Stimulated activated CD4-positive, alpha-beta T cell treated with anti-CD3 and anti-CD28 coated beads, Interleukin-12 subunit alpha, Interleukin-12 subunit beta, amount 100 ng/mL, for 24 hours (primary cell): ENCODE measurements around the gene PHOX2A.

Experiments
- DNase-seq, 2 experiments: peaks; one replicate each; pipeline ENCODE4 v3.0.0-alpha.2; 2020; ENCODE audit warnings: low read depth in 2 of 2

Gene PHOX2A

GRCh38 chr11:72249961-72250360 lies 6.0 kb upstream of the PHOX2A start:
- DNase-seq, result no peak

- no peak for DNase-seq
Measured at GRCh38 chr11:72247584-72247983, 3.6 kb upstream of the PHOX2A start.

GRCh38 chr11:72245263-72245816 lies 1.4 kb upstream of the PHOX2A start:
- DNase-seq, result no peak

- no peak for DNase-seq
Measured at GRCh38 chr11:72244361-72245262, 636 bp upstream of the PHOX2A start.

GRCh38 chr11:72243173-72244059 lies 560 bp downstream of the PHOX2A start:
- no peak for DNase-seq

- no peak for DNase-seq
Measured at GRCh38 chr11:72242141-72242540, 1.8 kb downstream of the PHOX2A start.

- no peak for DNase-seq
Measured at GRCh38 chr11:72241291-72241781, 2.6 kb downstream of the PHOX2A start.

GRCh38 chr11:72240461-72241290 lies 3.3 kb downstream of the PHOX2A start:
- no peak for DNase-seq

GRCh38 chr11:72239849-72240460 lies 4.0 kb downstream of the PHOX2A start:
- no peak for DNase-seq

- DNase-seq, result no peak
Measured at GRCh38 chr11:72239313-72239848, 4.6 kb downstream of the PHOX2A start.

- DNase-seq, result no peak
Measured at GRCh38 chr11:72238492-72239312, 5.3 kb downstream of the PHOX2A start.

GRCh38 chr11:72238040-72238450 lies 5.9 kb downstream of the PHOX2A start:
- DNase-seq, result peak in 1 of 2 experiments; percentile 37

GRCh38 chr11:72237112-72237931 lies 6.7 kb downstream of the PHOX2A start:
- DNase-seq, result no peak

GRCh38 chr11:72236774-72237111 lies 7.2 kb downstream of the PHOX2A start:
- no peak for DNase-seq

GRCh38 chr11:72236083-72236697 lies 7.8 kb downstream of the PHOX2A start:
- DNase-seq, result no peak

GRCh38 chr11:72235351-72236057 lies 8.5 kb downstream of the PHOX2A start:
- no peak for DNase-seq

GRCh38 chr11:72234920-72235319 lies 9.1 kb downstream of the PHOX2A start:
- no peak for DNase-seq

GRCh38 chr11:72234514-72234830 lies 9.5 kb downstream of the PHOX2A start:
- no peak for DNase-seq
